Measurements from ENCODE around the gene SVIL.
"Not testable (repeated sequence)": the region's sequence is repeated elsewhere in the genome, so short reads cannot be mapped to it uniquely, and the experiment has no call there.

Gene SVIL

GRCh38 chr10:29479981-29480954, 154.5 kb downstream of the SVIL start:
- no peak for DNase-seq

GRCh38 chr10:29479081-29479925, 155.5 kb downstream of the SVIL start:
- DNase-seq: no peak

- no peak for DNase-seq
Observed at GRCh38 chr10:29473406-29474100, 161.2 kb downstream of the SVIL start.

- no peak for DNase-seq
Observed at GRCh38 chr10:29473087-29473356, 161.7 kb downstream of the SVIL start.

- no peak for DNase-seq
Observed at GRCh38 chr10:29472301-29473086, 162.3 kb downstream of the SVIL start.

- DNase-seq: no peak
Observed at GRCh38 chr10:29471544-29471859, 163.3 kb downstream of the SVIL start.

- no peak for DNase-seq
Observed at GRCh38 chr10:29470843-29471543, 163.8 kb downstream of the SVIL start.

- no peak for DNase-seq
Observed at GRCh38 chr10:29470355-29470705, 164.4 kb downstream of the SVIL start.

GRCh38 chr10:29469481-29470354, 165.1 kb downstream of the SVIL start:
- DNase-seq: no peak

GRCh38 chr10:29465384-29465783, 169.4 kb downstream of the SVIL start:
- DNase-seq: no peak

GRCh38 chr10:29464671-29465171, 170.1 kb downstream of the SVIL start:
- not testable (repeated sequence) for DNase-seq

- DNase-seq: no peak
Observed at GRCh38 chr10:29461042-29461441, 173.7 kb downstream of the SVIL start.

GRCh38 chr10:29458190-29458589, 176.6 kb downstream of the SVIL start:
- DNase-seq: not testable (repeated sequence)

- no peak for DNase-seq
Observed at GRCh38 chr10:29455095-29455494, 179.7 kb downstream of the SVIL start.

GRCh38 chr10:29454250-29454649, 180.5 kb downstream of the SVIL start:
- no peak for DNase-seq

- DNase-seq: no peak
Observed at GRCh38 chr10:29452546-29452945, 182.2 kb downstream of the SVIL start.

GRCh38 chr10:29451946-29452345, 182.8 kb downstream of the SVIL start:
- no peak for DNase-seq

GRCh38 chr10:29450405-29450804, 184.4 kb downstream of the SVIL start:
- DNase-seq: no peak

- DNase-seq: not testable (repeated sequence)
Observed at GRCh38 chr10:29448756-29449592, 185.8 kb downstream of the SVIL start.

GRCh38 chr10:29448125-29448524, 186.6 kb downstream of the SVIL start:
- no peak for DNase-seq

All from NCI-H526 treated with DMSO at 0.1 percent for 48 hours (cell line).